GM04503 (cell line): ENCODE measurements around the gene BSN.

ENCODE experiments used
- DNase-seq: peaks from one replicate; pipeline ENCODE4 v3.0.0-alpha.2; 2012; ENCODE audit warnings: low read depth

Gene BSN

GRCh38 chr3:49716169-49716568 lies 161.9 kb downstream of the BSN start:
- no peak for DNase-seq

- no peak for DNase-seq
Measured at GRCh38 chr3:49716691-49717210, 162.5 kb downstream of the BSN start.

GRCh38 chr3:49717211-49717958 lies 163.1 kb downstream of the BSN start:
- DNase-seq = no peak

GRCh38 chr3:49717959-49718857 lies 163.9 kb downstream of the BSN start:
- no peak for DNase-seq

- no peak for DNase-seq
Measured at GRCh38 chr3:49718858-49719213, 164.6 kb downstream of the BSN start.

- peak; percentile 60 for DNase-seq
Measured at GRCh38 chr3:49719214-49719884, 165.1 kb downstream of the BSN start, which contains the start of gene AMIGO3. AMIGO3 (minus strand) TSS chr3:49719684; CDS start chr3:49719465, 219 bp downstream.
